Ecto neural progenitor cell (in vitro differentiated cells): ENCODE data around the gene TLL1.

ENCODE experiments used
- DNase-seq: peaks from one replicate; pipeline ENCODE4 v3.0.0-alpha.2; 2018; ENCODE audit warnings: low spot score

Gene TLL1

GRCh38 chr4:165971933-165972332, 98.9 kb downstream of the TLL1 start:
- DNase-seq: no peak

DNA sequence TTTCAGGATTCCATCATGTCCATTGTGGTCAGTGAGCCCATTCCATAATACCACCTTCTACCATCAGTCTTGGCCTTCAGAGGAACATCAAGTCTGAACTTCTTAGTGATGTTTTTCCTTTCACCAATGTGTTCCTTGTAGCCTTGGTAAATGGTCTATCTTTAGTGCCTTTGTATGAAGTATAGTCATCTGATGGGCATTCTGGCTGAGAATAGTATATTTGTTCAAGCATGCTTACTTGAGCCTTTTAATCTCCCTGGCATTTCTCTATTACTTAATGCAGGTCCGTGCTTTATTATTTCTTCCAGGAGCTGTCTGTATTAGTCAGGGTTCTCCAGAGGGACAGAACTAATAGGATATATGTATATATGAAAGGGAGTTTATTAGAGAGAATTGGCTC, 99.7 kb downstream of the TLL1 start:
- no peak for DNase-seq

DNA sequence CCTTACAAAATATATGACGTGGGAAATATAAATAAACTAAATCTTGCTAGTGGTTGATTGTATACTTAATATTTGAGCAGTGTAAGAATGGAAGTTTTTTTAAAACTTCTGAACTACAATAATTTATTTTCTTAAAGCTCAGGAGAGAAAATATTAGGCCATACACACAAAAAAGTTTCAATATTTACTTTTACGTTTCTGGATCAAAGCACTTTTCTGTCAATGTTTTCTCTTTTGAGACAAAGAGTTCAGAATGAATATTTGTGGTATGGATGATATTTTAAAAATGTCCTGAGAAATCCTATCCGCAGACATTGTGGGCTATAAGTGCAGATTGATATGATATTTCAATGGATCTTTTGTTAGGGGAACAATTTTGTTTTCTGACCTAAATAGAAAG, 109.9 kb downstream of the TLL1 start:
- DNase-seq: no peak

DNA sequence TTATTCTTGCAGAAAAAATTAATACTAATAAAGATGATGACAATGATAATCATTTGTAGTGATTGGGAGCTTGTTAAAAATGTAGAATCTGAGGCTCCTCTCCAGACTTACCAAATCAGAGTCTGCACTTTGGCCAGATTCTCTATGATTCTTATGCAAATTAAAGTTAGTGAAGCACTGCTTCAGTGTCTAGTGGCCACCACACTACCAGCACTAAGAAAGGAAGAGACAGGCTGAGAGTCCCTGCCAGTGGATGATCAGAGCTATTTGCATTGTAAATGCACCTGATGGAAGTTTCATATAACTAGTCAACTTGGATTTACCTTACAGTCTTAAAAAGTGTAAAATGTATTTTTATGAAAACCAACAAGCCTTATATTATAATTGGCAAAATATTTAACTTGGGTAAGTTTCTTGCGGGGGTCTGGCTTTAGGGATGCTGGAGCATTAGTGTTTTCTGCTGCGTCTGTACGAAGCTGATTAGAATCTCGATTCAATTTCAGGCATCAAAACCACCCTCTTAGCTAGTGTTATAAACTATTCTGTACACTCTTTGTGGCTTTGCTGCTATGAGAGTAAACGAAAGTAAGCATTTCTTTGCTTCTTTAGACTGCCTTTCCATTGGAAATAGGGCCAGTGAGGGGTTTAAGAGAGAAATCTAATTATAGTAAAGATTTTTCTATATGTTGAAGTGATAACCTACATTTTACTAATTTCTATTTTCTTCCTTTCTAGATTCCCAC, 114.1 kb downstream of the TLL1 start:
- DNase-seq: no peak

- no peak for DNase-seq
Measured at GRCh38 chr4:165991325-165992180, 118.5 kb downstream of the TLL1 start.

DNA sequence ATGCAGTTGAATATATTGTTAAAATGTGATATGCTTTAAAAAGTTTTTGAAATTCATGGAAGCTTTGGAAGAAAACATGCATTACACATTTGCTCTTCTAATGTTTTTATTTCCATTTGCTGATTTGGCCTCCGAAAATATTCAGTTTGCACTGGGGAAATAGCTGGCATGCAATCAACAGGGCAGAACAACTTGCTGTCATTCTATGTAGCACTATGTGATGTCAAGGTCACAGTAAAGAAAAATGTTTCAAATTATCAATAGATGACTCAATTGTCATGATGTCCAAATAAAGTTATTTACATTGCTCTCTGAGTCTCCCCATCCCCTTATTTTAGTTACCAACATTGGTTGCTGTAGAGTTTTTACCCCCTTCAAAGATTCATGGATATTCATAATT, 119.2 kb downstream of the TLL1 start:
- DNase-seq: no peak

DNA sequence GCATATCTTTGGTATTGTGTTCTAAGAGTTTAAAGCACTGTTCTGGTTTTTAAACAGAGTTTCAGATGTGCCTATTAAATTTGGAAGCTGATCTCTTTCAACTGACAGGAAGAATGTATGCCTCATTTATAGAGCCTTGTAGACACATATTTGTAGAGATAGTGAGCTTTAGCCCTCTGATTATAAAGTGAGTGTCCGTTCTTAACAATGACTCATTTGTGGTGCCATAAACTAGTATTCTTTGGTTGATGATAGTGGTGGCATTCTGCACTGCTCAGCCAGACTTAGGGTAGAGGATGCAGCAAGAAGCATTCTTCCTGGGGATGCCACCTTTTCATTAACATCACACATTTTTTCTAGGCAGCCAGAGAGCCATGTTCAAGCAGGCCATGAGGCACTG, 121.7 kb downstream of the TLL1 start:
- no peak for DNase-seq

DNA sequence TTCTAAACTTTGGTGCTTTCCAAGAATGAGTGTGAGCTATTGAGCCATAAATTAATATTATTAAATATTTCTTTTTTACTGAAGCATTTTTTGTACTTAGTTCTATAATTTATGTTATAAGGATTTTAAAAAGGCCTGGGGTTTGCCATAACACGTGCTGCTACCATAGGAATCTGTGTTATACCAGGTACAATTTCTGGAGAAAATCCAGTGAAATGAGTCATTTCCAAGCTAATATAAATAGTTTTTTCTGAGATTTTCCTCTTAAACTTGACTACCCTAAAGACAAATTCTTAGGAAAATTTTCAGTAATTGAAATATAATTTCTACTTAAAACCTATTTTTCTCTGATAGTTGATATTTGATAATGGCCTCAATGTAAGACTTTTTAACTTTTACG, 130.8 kb downstream of the TLL1 start:
- no peak for DNase-seq

DNA sequence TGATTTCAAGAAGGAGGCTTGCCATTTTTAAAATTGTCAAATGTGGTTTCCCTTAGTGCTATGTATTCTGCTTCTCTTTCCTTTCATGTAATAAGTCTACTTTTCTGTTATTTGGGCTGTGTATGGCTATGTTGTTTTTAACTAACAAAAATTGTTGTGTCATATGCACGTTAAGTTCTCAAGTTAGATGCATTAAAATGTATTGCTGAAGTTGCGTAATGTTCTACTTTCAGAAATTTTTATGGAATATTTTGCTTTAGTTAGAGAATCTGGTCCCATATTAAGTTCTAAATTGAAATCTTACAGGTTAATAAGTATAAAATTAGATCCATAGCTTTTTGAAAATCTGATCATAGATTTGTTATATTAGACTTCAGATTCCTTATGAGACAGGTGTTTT, 133.2 kb downstream of the TLL1 start:
- no peak for DNase-seq

DNA sequence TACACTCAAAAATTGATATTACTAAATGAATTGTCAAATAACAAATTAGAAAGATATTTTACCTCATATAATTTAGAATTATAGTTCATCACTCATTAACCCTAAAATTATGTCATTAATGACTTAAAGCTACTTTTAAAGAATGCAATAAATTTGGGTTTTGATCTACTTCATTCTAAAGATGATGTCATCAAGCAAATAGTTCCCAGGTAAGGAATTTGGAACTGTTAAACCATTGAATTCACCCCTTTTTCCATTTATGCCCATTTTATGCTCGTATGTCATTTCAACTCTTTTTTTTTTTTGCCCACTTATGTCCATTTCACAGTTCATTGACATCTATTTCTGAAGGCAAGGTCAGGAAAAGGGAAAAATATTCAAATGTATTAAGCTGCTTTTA, 135.5 kb downstream of the TLL1 start:
- no peak for DNase-seq

DNA sequence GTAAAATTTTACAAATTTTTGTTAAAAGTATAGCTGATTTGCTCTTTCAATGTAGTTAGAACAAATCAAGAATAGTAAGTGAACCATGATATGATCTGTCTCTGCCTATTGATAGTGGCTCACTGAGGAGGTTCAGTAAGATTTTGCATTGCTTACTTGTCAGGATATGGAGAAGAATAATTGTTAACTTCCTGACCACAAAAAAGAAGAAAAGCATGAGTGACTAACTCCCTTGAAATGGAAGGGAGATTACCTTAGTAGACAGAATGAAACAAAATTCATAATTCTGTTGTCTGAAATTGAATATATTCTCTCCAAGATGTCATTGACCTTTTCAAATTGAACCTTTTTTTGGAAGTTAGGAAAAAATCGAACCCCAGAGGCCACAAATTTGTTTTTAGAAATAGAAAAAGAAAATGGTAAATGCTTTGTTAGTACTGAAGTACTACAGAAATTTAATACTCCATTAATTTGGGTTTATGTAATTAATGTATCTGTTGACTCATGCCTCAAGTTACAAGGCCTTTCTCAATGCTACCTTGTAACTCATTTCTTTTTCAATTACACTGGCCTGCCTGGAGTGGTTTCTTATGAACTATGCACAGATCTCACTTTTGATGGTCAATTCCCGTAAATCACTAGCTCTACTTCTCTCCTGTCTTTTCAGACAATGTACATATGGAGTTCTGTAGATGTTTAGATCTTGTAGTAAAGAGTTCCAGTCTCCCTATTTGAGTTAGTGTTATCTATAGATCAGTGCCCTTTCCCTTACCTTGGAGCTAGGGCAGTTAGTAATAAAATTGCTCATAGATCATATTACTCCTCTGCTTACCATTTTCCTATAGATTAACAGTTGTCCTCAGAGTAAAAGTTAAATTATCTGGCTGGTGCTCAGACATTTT, 139.3 kb downstream of the TLL1 start:
- no peak for DNase-seq

GRCh38 chr4:166014411-166014810, 141.4 kb downstream of the TLL1 start:
- no peak for DNase-seq

DNA sequence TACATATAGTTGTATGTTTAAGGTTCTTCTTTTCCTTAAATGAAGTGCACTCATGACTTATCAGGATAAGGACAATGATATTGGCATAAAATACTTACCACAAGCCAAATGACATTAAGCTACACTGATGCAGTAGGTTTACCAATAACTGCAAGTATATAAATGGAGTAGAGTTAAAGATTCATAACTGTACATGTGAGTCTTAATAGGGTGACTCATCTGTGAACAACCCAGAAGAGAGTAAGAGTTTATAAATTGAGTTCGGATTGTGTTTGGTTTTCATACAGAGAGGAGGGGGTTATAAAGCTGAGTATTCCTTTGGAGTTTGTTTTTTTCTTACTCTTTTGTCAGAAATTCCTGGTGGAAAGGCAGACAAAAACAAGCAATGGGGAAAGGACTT, 144.8 kb downstream of the TLL1 start:
- no peak for DNase-seq

GRCh38 chr4:166019441-166020220, 146.6 kb downstream of the TLL1 start:
- DNase-seq: no peak

GRCh38 chr4:166021617-166022016, 148.6 kb downstream of the TLL1 start:
- DNase-seq: no peak

- no peak for DNase-seq
Measured at GRCh38 chr4:166034965-166035364, 161.9 kb downstream of the TLL1 start.

DNA sequence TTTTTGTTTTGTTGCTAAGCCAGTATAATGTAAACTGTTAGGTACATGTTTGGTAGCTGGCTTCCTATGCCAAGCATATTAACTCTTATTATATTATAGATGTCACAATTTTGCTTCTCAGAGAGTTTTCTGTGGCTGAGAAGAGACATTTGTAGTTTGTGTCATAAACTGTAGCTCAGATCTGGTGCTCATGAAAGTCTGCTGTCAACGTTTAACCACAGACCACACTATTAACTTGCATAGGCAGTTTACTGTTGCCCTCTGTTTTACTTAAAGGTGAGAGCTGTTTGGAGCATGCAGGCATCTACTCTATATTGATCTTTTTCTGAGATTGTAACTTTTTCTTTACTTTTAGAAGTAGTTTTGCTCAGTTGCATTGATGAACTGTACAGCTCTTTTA, 166.8 kb downstream of the TLL1 start:
- no peak for DNase-seq

GRCh38 chr4:166042510-166043055, 169.5 kb downstream of the TLL1 start:
- DNase-seq: no peak

- no peak for DNase-seq
Measured at GRCh38 chr4:166043801-166044200, 170.8 kb downstream of the TLL1 start.

DNA sequence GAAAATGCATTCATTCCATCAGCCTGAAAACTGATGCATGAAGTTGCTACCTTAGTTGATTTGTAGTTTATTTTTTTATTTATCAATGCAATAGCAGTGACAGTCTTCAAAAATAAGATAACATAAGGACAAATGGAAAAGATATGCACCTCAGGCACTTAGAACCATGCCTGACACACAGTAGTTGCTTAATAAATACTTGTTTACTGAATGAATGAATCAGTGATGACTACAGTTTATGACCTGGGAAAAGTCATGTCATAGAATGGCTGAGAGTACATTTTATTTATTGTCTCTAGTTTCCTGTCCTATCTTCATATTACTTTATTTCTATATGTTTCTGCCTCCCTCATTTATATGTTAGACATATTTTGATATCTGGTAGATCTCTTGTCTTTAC, 171.8 kb downstream of the TLL1 start:
- no peak for DNase-seq

GRCh38 chr4:166045457-166045856, 172.4 kb downstream of the TLL1 start:
- DNase-seq: no peak
